ENCODE results near the gene MYBBP1A. TPM values are rescaled to one million over a fixed set of nuclear protein-coding genes. Genes with fewer than 3 reads are reported as not detected.

MYBBP1A gene
- total and polyA plus RNA-seq, 2 of the 4 experiments (the other 2 are of a cell fraction), result 22.6 to 45.9 TPM

DNA sequence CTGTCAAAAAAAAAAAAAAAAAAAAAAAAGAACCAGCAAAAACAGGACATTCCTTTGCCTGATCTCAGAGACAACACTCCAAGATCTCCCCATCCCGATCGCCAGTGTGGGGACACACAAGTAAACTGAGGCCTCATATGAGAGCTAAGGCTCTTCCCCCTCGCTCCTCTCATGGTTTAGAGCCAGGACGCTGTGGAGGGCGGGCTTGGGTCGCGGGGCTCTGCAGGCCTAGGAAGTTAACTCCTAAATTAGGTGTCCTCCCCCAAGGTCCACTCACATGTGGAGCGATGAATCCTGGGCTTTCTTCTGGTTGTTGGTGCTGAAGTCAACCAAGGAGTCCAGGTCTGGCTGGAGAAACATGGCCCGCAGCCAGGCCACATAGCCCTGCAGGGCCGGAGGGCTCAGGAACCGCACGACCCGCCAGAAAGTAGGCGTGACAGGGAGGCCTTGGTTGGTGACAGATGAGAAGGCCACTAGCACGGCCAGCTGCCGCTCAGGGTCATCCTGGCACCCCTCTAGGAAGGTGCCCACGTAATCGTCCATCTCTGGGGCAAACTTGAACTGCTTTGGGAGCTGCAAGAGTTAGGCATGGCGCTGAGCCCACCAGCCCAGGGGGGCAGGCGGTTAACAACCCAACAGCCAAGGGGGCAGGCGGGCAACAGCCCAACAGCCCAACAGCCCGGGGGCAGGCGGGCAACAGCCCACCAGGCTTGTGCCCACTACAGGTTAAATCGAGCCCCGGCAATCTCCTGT is 5.2 kb downstream of the MYBBP1A start:
- BruUV-seq (replicated peaks), result no TSS peak
- intact Hi-C loops (cut with micrococcal nuclease) (no loop called here), dilution Hi-C loops (cut with HindIII; ENCODE audit: low sequenced_read_pairs, unreplicated experiment) (no loop called here), in situ Hi-C loops (cut with MboI; ENCODE audit: low sequenced_read_pairs) (loop anchor here (10.0 kb wide), 1 partner anchor 55 kb away; the partner anchor contains the start of gene SPNS2)
- no peak overlapping the region for H4K5ac ChIP-seq (ENCODE audit: low read depth, low read length)
- no peak overlapping the region for H2AFZ ChIP-seq (replicated peaks; ENCODE audit: low read length, poor library complexity)
- H3K4ac ChIP-seq (ENCODE audit: low read depth, low read length), result no peak overlapping the region
- no peak overlapping the region for H2BK15ac ChIP-seq (ENCODE audit: low read depth, low read length)
- H3K9me1 ChIP-seq (ENCODE audit: insufficient read depth, low read length), result peaks cover 6% of the 10 kb centered on the region; the same call in 1 of the 2 replicates
- WGBS, 2 experiments (ENCODE audit: extremely low coverage in 2 of 2, insufficient read length in 1 of 2), result 89% methylated on average over 16 of the region's 25 CpGs; no CpG with 5 or more reads in 1 of the 2 experiments
- no peak overlapping the region for H3K23ac ChIP-seq (ENCODE audit: low read depth, low read length)
- H2BK20ac ChIP-seq (ENCODE audit: low read depth, low read length), result no peak overlapping the region
- no peak overlapping the region for H3K9ac ChIP-seq (ENCODE audit: low read depth, low read length)
- H4K20me1 ChIP-seq (ENCODE audit: insufficient read depth, low read length), result peaks cover 3% of the 10 kb centered on the region; the same call in 1 of the 2 replicates
- ATAC-seq (ENCODE audit: low read depth) (no peak), DNase-seq (no peak)
- H2BK5ac ChIP-seq (ENCODE audit: low read depth, low read length, poor library complexity, severe bottlenecking), result no peak overlapping the region
- H3K27ac ChIP-seq (ENCODE audit: insufficient read depth, low read length), result no peak overlapping the region
- no peaks in the 10 kb centered on the region for H3K27me3 ChIP-seq (ENCODE audit: control insufficient read depth, insufficient read depth, low read length)
- no peak overlapping the region for H2AK5ac ChIP-seq (ENCODE audit: low read depth, low read length)
- peaks cover 7% of the 10 kb centered on the region for H3K4me1 ChIP-seq (ENCODE audit: control insufficient read depth, insufficient read depth, low read length)
- no peaks in the 10 kb centered on the region for H3K9me3 ChIP-seq (ENCODE audit: control insufficient read depth, insufficient read depth, low read length)
- no peak overlapping the region for H3K4me2 ChIP-seq (ENCODE audit: low read depth, low read length)
- no peak overlapping the region for H2BK120ac ChIP-seq (ENCODE audit: low read depth, low read length)
- H3K4me3 ChIP-seq (ENCODE audit: insufficient read depth, low read depth, low read length), result no peak overlapping the region
- ChIA-PET POLR2A (ENCODE audit: unreplicated experiment) (interaction anchor here (0.6 kb wide), 2 partner anchors 31 to 365 kb away, joined by 13 to 18 read pairs; no protein-coding TSS in a partner anchor), CTCF (no interaction called here)
- no peak overlapping the region for H4K8ac ChIP-seq (ENCODE audit: low read depth in 2 of 2, low read length in 2 of 2)
- no peak overlapping the region for H3K18ac ChIP-seq (ENCODE audit: low read depth, low read length)
- peaks cover 9 to 34% of the 10 kb centered on the region in 2 experiments for H3K79me1 ChIP-seq (ENCODE audit: low read depth in 1 of 2, low read length in 2 of 2)
- H3K14ac ChIP-seq (replicated peaks; ENCODE audit: low read depth, low read length), result no peak overlapping the region
- H4K91ac ChIP-seq (ENCODE audit: insufficient read depth, low read depth, low read length), result no peak overlapping the region
- no peak overlapping the region for H3K56ac ChIP-seq (ENCODE audit: extremely low read depth, insufficient read depth, low read length)
- H3K36me3 ChIP-seq (ENCODE audit: control insufficient read depth, insufficient read depth, low read length), result peaks cover 64% of the 10 kb centered on the region
- H2AK9ac ChIP-seq (replicated peaks; ENCODE audit: low read depth, low read length, poor library complexity), result peak overlapping the region; percentile 78
- TF ChIP-seq, protein P1, sequence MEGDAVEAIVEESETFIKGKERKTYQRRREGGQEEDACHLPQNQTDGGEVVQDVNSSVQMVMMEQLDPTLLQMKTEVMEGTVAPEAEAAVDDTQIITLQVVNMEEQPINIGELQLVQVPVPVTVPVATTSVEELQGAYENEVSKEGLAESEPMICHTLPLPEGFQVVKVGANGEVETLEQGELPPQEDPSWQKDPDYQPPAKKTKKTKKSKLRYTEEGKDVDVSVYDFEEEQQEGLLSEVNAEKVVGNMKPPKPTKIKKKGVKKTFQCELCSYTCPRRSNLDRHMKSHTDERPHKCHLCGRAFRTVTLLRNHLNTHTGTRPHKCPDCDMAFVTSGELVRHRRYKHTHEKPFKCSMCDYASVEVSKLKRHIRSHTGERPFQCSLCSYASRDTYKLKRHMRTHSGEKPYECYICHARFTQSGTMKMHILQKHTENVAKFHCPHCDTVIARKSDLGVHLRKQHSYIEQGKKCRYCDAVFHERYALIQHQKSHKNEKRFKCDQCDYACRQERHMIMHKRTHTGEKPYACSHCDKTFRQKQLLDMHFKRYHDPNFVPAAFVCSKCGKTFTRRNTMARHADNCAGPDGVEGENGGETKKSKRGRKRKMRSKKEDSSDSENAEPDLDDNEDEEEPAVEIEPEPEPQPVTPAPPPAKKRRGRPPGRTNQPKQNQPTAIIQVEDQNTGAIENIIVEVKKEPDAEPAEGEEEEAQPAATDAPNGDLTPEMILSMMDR (conservative IDR thresholded peaks at IDR 0.05; ENCODE audit: low read depth, low read length), result no peak
- TF ChIP-seq MAZ (IDR thresholded peaks at IDR 0.05; ENCODE audit: borderline replicate concordance, low read depth, low read length), result no peak
- TF ChIP-seq, protein P2, sequence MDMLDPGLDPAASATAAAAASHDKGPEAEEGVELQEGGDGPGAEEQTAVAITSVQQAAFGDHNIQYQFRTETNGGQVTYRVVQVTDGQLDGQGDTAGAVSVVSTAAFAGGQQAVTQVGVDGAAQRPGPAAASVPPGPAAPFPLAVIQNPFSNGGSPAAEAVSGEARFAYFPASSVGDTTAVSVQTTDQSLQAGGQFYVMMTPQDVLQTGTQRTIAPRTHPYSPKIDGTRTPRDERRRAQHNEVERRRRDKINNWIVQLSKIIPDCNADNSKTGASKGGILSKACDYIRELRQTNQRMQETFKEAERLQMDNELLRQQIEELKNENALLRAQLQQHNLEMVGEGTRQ (IDR thresholded peaks at IDR 0.05; ENCODE audit: low read depth, low read length), result no peak
- no peak for TF ChIP-seq MXI1 (IDR thresholded peaks at IDR 0.05; ENCODE audit: borderline replicate concordance, low read depth, low read length)
- no peak for TF ChIP-seq SMC3 (IDR thresholded peaks at IDR 0.05; ENCODE audit: low read depth, low read length)
- no peak for TF ChIP-seq BHLHE40 (IDR thresholded peaks at IDR 0.05; ENCODE audit: low read depth, low read length)
- no peak for TF ChIP-seq MAFK (IDR thresholded peaks at IDR 0.05; ENCODE audit: low read depth, low read length)
- no peak for TF ChIP-seq NFE2L2 (IDR thresholded peaks at IDR 0.05; ENCODE audit: low read depth, low read length)
- TF ChIP-seq CHD1 (IDR thresholded peaks at IDR 0.05; ENCODE audit: low read depth, low read length), result no peak
- TF ChIP-seq RFX5 (IDR thresholded peaks at IDR 0.05; ENCODE audit: low read depth, low read length), result no peak
- no peak for TF ChIP-seq POLR2A (IDR thresholded peaks at IDR 0.05; ENCODE audit: low read depth, low read length)
- TF ChIP-seq RCOR1 (IDR thresholded peaks at IDR 0.05; ENCODE audit: insufficient replicate concordance, low read length), result no peak
- TF ChIP-seq CEBPB (IDR thresholded peaks at IDR 0.05; ENCODE audit: low read depth, low read length), result no peak
- TF ChIP-seq ELK1 (IDR thresholded peaks at IDR 0.05; ENCODE audit: borderline replicate concordance, low read depth, low read length), result no peak
- TF ChIP-seq FOS (IDR thresholded peaks at IDR 0.05; ENCODE audit: low read depth, low read length), result no peak
